ENCODE data around the gene RAB11FIP2.
"Not testable (repeated sequence)": the region's sequence is repeated elsewhere in the genome, so short reads cannot be mapped to it uniquely, and the experiment has no call there.

RAB11FIP2 gene, protein sequence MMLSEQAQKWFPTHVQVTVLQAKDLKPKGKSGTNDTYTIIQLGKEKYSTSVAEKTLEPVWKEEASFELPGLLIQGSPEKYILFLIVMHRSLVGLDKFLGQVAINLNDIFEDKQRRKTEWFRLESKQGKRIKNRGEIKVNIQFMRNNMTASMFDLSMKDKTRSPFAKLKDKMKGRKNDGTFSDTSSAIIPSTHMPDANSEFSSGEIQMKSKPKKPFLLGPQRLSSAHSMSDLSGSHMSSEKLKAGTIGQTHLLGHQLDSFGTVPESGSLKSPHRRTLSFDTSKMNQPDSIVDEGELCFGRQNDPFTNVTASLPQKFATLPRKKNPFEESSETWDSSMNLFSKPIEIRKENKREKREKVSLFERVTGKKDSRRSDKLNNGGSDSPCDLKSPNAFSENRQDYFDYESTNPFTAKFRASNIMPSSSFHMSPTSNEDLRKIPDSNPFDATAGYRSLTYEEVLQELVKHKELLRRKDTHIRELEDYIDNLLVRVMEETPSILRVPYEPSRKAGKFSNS

DNA sequence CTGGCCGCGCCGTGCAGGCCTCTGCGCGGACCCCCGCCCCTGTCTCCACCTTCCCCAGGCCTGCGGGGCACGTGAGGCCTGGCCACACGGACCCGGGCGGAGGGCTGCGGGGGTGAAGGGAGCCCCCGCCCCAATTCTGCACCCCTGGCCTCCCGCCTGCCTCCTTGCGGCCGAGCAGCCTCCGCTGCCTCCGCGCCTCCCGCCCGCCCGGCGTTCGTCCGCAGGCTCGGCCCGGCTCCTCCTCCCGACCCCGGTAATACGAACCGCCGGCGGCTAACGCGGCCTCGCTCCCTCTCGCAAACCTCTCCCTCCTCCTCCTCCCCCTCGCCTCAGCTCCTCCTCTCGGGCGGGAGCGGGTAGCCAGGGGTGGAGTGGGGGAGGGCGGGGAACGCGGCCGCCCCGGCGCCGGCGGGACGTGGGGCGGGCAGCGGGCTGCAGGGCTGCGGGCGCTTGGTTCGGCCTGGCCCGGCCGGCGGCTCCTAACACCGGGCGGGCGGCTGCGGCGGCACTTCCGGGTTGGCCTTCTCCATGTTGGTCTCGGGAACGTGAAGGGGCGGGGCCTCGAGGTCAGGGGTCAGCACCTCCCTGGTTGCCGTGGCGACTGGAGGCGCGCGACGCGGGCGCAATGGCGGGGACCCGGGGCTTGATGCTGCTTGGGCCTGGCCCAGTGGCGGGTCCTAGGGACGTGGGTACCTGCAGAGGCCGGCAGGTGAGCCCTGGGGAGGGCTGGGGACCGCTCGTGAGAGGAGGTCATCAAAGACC lies at the start of gene RAB11FIP2:
Gene RAB11FIP2, minus strand, starts transcription at position 547 of the 762 bp plus-strand sequence. CDS start 778 bp downstream, outside the sequence.
- DNase-seq (ENCODE audit: low read depth in 3 of 3): peak; percentile 90 to 94 (median 90)

DNA sequence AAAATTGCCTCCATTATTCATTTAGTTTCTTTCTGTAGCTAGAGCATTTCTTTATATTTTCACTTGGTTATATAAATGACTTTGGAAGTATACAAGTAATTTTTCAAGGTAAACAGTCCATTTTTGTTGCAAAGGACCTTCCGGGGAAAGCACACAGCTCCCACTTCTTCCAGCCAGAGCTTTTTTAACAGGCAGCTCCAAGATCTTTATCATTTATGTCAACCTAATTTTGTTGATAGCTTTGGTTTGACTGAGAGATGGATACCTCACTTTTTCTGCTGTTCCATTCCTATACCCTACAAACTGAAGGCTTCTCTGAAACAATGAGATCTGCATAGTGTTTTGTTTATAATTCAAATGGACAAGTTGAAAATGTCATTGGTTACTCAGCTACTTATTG lies 49.3 kb upstream of the RAB11FIP2 start:
- no peak for DNase-seq (ENCODE audit: low read depth in 3 of 3)

DNA sequence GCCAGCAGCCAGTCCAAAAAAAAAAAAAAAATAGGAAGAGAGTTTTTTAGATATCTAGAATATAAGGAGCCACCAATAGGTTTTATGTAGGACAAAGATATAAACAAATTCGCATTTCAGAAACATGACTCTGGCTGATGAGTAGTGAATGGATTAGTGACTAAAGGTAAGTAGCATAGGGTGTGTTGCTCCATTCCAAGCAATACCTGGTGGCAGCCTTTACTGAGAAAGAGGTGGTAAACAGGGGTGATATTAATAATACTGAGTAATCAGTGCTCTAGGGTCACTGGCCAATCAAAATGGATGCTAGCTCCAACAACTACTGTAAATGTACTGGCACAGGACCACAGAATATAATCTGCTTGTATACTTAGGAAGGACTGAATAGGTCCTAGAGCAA lies 45.5 kb upstream of the RAB11FIP2 start:
- DNase-seq (ENCODE audit: low read depth in 3 of 3): no peak

DNA sequence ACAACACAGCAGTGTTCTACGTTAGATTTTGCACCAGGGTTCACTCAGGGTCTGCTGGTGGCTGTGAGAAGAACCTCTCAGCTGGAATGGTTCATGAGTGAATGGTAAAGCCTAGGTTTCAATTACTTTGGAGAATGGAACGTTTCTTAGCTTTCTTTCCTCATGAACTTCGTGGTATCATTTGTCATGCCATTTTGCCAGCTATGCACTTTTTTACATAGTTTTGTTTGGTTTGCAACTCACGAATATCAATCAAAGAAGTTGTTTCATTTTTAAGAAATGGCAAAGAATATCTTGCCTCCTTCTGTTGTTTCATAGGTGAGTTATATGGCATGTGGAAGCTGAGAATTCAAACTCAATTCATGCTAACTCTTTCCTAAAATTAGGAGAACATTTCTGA lies 34.1 kb upstream of the RAB11FIP2 start:
- no peak for DNase-seq (ENCODE audit: low read depth in 3 of 3)

DNA sequence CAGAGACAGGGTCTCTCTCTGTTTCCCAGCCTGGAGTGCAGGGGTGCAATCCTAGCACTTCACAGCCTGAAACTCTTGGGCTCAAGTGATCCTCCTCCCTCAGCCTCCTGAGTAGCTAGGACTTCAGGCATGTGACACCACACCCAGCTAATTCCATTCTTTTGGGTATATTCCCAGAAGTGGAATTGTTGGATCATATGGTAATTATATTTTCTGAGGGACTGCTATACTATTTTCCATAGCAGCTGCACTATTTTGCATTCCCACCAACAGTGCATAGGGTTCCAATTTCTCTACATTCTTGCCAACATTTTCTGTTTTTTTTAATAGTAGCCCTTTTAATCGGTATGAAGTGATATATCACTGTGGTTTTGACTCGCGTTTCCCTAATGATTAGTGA lies 30.0 kb upstream of the RAB11FIP2 start:
- DNase-seq (ENCODE audit: low read depth in 3 of 3): no peak

DNA sequence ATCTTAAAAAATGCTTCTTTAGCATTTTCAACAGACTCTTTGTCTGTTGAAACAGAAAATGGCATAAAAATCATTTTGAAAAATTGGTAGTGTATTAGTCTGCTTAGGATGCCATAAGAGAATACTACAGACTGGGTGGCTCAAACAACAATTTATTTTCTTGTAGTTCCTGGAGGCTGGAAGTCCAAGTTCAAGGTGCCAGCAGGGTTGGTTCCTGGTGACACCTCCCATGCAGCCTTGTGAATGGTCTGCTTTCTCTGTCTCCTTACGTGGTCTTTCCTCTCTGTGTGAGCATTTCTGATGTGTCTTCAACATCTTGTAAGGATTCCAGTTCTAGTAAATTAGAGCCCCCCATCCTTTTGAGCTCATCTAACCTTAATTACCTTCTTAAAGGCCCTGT lies 26.1 kb upstream of the RAB11FIP2 start:
- no peak for DNase-seq (ENCODE audit: low read depth in 3 of 3)

DNA sequence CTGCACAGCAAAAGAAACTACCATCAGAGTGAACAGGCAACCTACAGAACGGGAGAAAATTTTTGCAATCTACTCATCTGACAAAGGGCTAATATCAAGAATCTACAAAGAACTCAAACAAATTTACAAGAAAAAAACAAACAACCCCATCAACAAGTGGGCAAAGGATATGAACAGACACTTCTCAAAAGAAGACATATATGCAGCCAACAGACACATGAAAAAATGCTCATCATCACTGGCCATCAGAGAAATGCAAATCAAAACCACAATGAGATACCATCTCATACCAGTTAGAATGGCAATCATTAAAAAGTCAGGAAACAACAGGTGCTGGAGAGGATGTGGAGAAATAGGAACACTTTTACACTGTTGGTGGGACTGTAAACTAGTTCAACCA lies 20.6 kb upstream of the RAB11FIP2 start:
- DNase-seq (ENCODE audit: low read depth in 3 of 3): not testable (repeated sequence)

DNA sequence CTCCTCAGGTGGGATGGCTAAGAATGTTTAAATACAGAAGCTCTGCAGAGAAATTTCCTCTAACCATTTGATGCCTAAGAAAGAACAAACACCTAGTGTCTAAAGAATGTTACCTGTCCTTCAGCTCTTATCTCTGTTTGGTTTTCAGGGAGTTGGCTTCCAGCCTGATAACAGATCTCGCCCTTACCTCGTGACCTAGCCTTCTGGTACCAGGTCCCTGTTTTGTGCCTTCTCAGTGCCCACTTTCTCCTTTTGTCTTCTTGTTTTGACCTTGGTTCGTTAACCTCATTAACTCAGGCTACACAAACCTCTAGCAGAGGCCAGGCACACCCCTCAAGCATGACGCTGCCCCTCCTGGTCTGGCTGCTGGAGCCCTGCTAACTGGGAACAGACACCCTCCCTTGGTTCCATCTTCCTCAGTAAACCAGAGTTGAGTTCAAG lies 16.1 kb upstream of the RAB11FIP2 start:
- DNase-seq (ENCODE audit: low read depth in 3 of 3): no peak

DNA sequence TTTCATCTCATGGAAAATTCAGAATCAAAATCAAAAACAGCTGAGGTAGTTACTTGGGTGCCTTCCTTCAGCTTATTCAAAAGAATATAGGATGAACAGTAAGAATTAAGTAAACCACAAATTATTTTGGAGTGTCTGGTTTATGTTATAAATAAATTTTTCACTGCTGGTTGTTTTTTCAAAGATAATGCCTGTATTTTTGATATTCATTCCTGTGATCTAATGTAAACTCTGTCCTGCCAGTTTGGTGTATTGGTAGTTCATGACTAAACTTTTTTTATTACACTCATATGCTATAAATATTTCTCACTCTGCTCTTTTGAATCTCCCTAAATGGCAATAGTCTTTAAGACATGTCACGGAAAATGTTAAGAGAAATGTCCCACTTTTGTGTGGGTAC lies 11.6 kb upstream of the RAB11FIP2 start:
- no peak for DNase-seq (ENCODE audit: low read depth in 3 of 3)

DNA sequence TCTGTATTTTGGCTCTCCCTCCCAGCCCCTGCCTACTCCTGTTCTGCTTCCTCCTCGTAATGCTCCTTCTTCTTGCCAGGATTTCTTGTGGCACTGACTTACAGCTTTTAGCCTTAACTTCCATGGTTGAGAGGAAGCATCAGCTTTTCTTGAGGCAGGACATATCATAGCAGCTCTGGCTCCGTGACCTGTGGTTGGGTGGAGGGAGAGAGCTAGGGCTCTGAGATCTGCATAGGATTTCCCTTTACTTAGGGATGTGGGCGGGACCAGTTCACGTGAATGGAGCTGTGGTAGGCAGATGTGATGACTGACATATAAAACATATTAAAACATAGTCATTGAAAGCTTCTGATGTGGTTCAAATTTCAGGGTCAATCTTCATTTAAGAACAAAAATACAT lies 10.6 kb upstream of the RAB11FIP2 start:
- DNase-seq (ENCODE audit: low read depth in 3 of 3): no peak

DNA sequence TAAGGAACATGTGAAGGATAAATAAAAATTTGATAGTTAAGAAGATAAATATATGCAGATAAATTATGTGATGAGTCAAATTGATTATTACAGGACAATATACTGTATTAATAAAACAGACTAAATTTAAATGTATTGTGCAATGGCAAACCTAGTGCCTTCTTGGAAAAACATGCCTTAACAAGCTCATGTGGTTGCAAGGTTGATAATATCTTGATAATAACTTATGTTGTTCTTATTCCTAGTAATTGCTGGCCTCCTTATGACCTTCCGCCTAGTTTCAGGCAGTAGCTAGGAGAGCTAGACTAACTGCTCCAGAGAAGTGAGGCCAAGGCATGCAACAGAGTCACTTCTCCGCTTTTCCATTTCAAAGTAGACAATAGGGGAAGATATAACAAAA lies 7.6 kb upstream of the RAB11FIP2 start:
- DNase-seq (ENCODE audit: low read depth in 3 of 3): no peak

DNA sequence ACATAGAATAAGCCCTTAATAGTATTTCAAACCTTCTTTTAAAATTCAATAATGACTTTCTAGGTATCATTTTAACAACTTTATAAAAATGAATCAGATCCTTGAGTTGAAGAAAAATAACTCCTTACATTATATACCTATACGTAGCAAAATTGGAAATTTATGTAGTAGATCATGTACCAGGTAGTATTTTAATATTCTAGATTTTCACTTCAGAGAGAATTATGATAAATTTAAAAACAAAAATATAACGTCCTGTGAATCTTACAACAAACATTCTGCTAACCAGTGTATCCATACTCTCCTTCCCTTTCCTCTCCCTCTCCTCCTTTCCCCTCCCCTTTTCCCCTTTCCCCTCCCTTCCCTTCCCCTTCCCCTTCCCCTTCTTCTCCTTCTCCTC lies 6.1 kb upstream of the RAB11FIP2 start:
- no peak for DNase-seq (ENCODE audit: low read depth in 3 of 3)

DNA sequence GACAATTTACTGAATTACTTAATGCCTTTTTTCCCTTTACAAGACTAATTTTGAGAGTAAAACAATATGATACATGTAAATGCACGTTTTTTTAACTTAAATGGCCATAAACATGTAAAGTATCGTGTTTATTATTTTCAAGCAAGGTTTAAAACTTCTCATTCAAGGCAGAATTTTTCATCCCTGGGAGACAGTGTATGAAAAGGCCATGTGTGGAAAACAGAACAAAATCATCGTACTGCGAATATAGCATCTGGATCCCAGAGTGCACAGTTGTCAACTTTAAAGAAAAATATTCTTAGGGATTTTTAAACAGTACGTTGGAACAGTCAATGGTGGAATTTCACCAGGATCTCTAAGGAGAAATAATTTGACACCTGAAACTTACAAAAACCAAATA lies 1.1 kb upstream of the RAB11FIP2 start:
- no peak for DNase-seq (ENCODE audit: low read depth in 3 of 3)

DNA sequence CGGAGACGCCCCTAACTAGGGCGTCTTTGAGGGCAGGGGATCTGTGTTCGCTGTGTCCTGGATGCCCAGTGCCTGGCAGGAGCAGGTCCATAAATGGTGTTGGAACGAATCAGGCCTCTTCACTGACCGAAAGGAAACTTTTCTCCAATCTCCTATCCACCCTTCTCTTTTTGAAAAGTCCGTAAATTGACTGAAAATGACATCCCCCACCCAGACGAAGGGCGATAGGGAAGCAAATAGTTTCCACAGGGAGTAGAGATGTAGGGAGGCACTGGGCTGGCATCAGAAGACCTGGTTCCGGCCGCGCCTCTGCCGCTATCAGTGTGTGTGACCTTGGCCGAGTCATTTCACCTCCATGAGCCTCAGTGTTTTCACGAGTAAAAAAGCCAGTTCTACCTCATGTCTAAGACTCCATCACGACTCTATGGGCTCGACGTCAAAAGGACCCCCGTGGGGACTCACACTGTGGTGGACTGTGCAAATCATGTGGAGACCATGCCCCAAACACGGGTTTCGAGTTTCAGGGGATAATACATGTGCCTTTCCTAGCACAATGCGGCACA lies 497 bp upstream of the RAB11FIP2 start:
- DNase-seq (ENCODE audit: low read depth in 3 of 3): no peak

DNA sequence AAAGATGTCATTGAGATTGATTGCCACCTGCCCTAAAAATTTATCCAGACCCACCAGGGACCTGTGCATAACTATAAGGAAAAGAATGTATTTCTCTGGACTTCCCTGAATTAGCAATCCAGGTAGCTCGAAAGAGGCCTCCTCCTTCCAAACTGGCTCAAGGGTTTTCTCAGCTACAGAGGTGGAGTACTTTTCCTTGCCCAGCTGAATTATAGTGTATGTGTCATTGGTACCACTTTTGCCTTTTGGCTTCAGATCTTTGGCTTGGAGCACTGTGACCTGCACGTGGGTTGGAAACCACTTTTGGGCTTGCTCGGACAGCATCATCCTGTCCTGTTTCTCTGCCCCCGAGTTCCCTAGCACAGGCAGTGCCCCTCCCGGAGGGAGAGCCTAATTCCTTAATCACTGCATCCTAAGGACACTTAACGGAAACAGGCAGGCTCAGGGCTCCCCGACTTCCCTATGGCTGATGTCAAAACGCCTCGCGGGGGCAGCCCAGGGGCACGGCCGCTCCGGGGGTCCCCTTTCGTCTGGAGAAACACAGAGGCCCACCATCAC lies 825 bp downstream of the RAB11FIP2 start:
- peak in 1 of 3 experiments; percentile 14 for DNase-seq (ENCODE audit: low read depth in 3 of 3)

DNA sequence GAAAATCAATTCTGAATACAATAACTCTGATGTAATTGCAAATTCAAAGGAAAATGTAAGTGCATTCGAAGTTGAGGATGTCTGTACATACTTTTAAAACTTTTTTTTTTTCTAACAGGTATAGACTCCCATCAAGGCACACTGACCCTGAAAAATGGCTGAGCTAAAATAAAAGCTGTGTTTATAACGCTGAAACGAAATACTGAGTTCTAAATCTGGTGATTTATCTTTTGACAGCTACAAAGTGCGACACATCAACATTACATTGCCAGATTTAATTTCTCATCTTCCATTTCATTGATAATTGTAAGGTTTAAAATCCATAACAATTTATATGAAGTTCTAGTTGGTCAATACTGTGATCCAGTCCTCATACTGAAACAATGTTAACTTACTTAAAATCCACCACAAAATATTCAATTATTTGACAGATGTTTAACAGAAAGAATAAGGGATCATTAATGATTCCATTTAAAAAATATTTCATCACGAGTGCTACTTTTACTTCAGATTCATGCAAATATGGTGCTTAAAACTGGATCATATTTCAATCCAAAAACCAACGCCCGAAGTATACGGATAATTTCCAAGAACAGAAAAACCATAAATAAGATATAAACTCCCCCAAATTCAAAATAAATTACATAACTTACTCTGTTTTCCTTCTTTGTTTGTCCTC lies 1.4 kb downstream of the RAB11FIP2 start:
- DNase-seq (ENCODE audit: low read depth in 3 of 3): no peak

DNA sequence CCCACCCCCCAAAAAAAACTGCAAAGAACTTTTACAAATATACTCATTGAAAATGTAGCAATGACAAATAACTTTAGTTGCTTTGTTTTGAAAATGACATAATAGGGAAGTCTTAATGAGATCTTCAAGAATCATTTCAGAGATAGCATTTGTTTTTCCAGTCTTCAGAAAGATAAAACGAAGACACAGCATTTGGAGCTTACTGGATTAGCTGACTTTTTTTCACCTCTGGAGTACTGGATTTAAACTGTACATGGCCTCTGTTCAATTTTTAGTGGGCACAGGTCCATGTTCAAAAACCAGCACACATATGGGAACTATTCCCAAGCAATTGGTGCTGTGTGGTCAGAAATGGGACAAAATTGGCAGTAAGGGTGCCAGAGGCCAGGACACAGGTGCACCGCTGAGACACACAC lies 3.9 kb downstream of the RAB11FIP2 start:
- no peak for DNase-seq (ENCODE audit: low read depth in 3 of 3)

DNA sequence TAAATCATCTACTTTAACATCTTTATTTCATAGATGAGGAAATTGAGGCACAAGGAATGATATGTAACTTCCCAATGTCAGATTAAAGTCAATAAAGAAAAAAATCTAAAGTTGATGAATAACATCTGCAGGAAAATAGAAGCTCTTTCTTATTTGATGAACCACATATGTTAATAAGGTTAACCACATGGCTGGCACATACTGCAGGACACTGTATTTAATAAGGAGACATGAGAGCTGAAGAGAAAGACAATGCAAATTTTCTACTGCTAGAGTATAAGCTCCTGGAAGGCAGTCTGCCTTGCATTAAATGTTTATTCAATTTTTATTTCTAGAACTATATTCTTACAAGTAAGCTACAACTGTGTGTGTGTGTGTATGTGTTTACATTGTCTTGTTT lies 4.4 kb downstream of the RAB11FIP2 start:
- DNase-seq (ENCODE audit: low read depth in 3 of 3): no peak

DNA sequence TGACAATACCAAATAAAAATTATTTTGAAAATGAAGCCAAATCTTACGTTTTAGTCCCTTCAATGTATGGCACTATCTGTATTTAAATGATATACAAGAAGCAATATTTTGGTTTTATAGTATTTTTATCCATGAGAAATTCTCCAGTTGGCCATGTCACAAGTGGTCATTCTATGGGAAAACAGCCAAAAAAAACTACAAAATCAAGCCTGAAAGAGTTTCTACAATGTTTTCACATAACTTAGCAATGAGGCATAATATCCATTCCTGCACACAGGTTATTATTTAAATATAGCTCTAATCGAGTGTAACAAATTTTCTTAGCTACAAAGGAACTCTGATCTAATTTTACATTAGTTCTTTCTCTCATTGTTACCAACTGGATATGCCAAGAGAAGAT lies 5.4 kb downstream of the RAB11FIP2 start:
- DNase-seq (ENCODE audit: low read depth in 3 of 3): no peak

DNA sequence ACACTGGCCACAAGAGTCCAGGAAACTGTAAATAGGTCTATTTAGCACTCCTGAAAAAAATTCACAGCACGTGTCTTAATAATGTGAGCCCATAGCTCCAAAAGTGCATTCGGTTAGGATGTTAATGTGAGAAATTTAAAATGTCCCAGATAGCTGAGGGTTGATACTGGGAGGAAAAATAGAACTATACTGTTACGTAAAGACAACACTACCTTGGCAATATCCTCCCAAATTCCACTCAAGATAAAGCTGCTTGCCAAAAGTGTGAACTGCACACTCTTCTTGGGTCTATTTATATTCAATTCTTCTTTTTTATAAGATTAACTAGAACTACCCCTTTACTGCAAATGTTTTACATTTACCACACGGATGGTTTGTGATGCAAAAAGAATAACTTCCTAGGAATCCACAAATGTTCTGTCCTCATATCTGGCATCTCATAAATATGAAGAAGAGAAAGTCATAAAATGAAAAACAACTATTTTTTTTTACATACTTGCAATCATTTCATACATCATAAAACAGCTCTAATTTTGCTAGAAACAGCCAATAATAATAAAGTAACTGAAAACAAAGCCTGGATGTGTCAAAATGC lies 10.4 kb downstream of the RAB11FIP2 start:
- DNase-seq (ENCODE audit: low read depth in 3 of 3): no peak

DNA sequence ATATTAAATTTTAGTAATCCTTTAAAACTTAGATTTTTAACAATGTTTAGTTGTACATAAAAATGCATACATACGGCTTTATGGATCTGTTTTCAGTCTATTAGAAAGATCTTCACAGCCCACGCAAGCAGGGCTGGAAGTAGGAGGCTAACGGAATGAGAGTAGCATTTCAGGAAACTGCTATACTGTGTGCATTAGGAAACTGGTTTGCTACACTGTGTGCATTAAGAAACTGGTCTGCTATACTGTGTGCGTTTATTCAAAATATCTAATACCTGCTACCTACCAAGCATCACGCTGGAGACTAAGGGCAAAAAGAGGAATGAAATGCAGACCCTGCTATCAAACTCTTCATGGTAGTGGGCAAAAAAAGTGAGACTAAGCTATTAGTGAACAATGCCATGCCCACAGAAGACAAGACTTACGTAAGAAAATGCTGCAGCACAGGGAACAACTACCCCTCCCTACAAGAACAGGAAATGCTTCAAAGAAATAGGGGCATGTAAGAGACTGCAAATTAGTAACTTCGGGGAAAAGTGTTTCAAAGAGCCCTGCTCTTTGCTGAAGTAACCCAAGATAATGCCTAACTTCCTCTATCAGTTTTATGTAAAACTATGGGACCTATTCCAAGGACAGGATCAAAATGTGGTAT lies 11.3 kb downstream of the RAB11FIP2 start:
- DNase-seq (ENCODE audit: low read depth in 3 of 3): no peak
